HCT116 (cell line): Measurements from ENCODE around the gene COL8A2. TPM values are rescaled to one million over a fixed set of nuclear protein-coding genes. Genes with fewer than 3 reads are reported as not detected.

Source experiments
- ATAC-seq: fragments of 200-7000 bp; cut with Tn5 transposase; 2 replicates; pipeline ENCODE4 v1.9.1; 2020; ENCODE audit warnings: mild to moderate bottlenecking, moderate library complexity
- BruUV-seq: library from RNA; stranded (reverse); fragments of 400-500 nt; replicated peaks from 2 replicates; lab custom pipeline; 2021; lab: Mats Ljungman, UMichigan
- CTCF ChIA-PET: fragments of 300-600 bp; sonication (Branson Sonifier 250); formaldehyde crosslinking; loops from one replicate; lab custom pipeline; 2021; ENCODE audit warnings: antibody characterized with exemption; lab: Charles Lee
- POLR2A ChIA-PET: fragments of 300-600, 350-600 bp; sonication (Branson Sonifier 250); formaldehyde crosslinking; loops from one replicate; lab custom pipeline; 2021; ENCODE audit warnings: antibody characterized with exemption; lab: Charles Lee
- RAD21 ChIA-PET, 2 experiments: fragments of 300-600 bp; sonication (Branson Sonifier 250); formaldehyde crosslinking; loops; one replicate each; lab custom pipeline; 2023; ENCODE audit warnings: low total read pairs in 2 of 2; ENCODE audit not compliant: uncharacterized antibody in 2 of 2, unreplicated experiment in 2 of 2, low non-redundant PET in 1 of 2; lab: Charles Lee
- DNase-seq: peaks from one replicate; pipeline ENCODE4 v3.0.0-alpha.2; 2010; ENCODE audit warnings: low read depth, low spot score
- H2AFZ ChIP-seq: fragments of 200-600 bp; shearing (Covaris generic), sonication (generic); 2 replicates; pipeline ENCODE4 v1.6.1; 2017; ENCODE audit warnings: low read depth, mixed run types, mixed read lengths, antibody characterized with exemption, low read length; ENCODE audit not compliant: poor library complexity, severe bottlenecking
- H3K27ac ChIP-seq: 2 replicates; pipeline ENCODE4 v1.5.1; 2012; ENCODE audit warnings: low read depth, low read length
- H3K27me3 ChIP-seq: fragments of 200-600 bp; sonication (generic); 2 replicates; pipeline ENCODE4 v1.6.1; 2016; ENCODE audit warnings: mixed run types, low read length, mixed read lengths; ENCODE audit not compliant: insufficient read depth
- H3K36me3 ChIP-seq, 2 experiments: fragments of 200-500 bp in 1 of 2; fragments of 200-600 bp in 1 of 2; sonication (Bioruptor generic) in 1 of 2; sonication (generic) in 1 of 2; 2 replicates each; pipeline versions ENCODE4 v1.5.1 to v1.6.1; 2014 to 2016; ENCODE audit warnings: low read length in 2 of 2, inconsistent platforms in 1 of 2, mixed read lengths in 1 of 2, mixed run types in 1 of 2; ENCODE audit not compliant: insufficient read depth in 2 of 2, control insufficient read depth in 1 of 2
- H3K4me1 ChIP-seq, 2 experiments: fragments of 200-600 bp in 1 of 2; sonication (generic) in 1 of 2; 2 replicates each; pipeline versions ENCODE4 v1.5.1 to v1.6.1; 2012 to 2017; ENCODE audit warnings: low read length in 2 of 2, inconsistent platforms in 1 of 2, mild to moderate bottlenecking in 1 of 2, mixed read lengths in 1 of 2, mixed run types in 1 of 2, moderate library complexity in 1 of 2; ENCODE audit not compliant: insufficient read depth in 2 of 2, control insufficient read depth in 1 of 2
- H3K4me2 ChIP-seq: fragments of 200-600 bp; sonication (generic); 2 replicates; pipeline ENCODE4 v1.6.1; 2017; ENCODE audit warnings: mixed run types, low read length, mixed read lengths
- H3K4me3 ChIP-seq, 2 experiments: fragments of 200-600 bp in 1 of 2; sonication (generic) in 1 of 2; replicated peaks in 1 of 2; 2 replicates each; pipeline ENCODE4 v1.5.1; 2011 to 2016; ENCODE audit warnings: low read length in 2 of 2, control low read depth in 1 of 2, low read depth in 1 of 2, mild to moderate bottlenecking in 1 of 2, mixed read lengths in 1 of 2, mixed run types in 1 of 2
- H3K79me2 ChIP-seq: fragments of 200-600 bp; sonication (generic); 2 replicates; pipeline ENCODE4 v1.6.1; 2017; ENCODE audit warnings: mild to moderate bottlenecking, mixed run types, low read length, moderate library complexity, mixed read lengths; ENCODE audit not compliant: insufficient read depth
- H3K9ac ChIP-seq: fragments of 200-600 bp; sonication (generic); 2 replicates; pipeline ENCODE4 v1.6.1; 2016; ENCODE audit warnings: low read length, mixed read lengths
- H3K9me2 ChIP-seq: fragments of 200-600 bp; sonication (generic), shearing (Covaris generic); 2 replicates; pipeline ENCODE4 v1.6.1; 2017; ENCODE audit warnings: mixed run types, mild to moderate bottlenecking, moderate library complexity; ENCODE audit not compliant: insufficient read depth
- H3K9me3 ChIP-seq, 2 experiments: fragments of 200-500 bp in 1 of 2; fragments of 200-600 bp in 1 of 2; sonication (Bioruptor generic) in 1 of 2; sonication (generic) in 1 of 2; 2 replicates each; pipeline ENCODE4 v1.6.1; 2014 to 2017; ENCODE audit warnings: low read length in 2 of 2, mixed read lengths in 2 of 2, inconsistent platforms in 1 of 2, low read depth in 1 of 2, mild to moderate bottlenecking in 1 of 2, mixed run types in 1 of 2, moderate library complexity in 1 of 2; ENCODE audit not compliant: control insufficient read depth in 1 of 2, insufficient read depth in 1 of 2
- H4K20me1 ChIP-seq: fragments of 200-600 bp; sonication (generic), shearing (Covaris generic); 2 replicates; pipeline ENCODE4 v1.6.1; 2017; ENCODE audit warnings: mixed run types, mild to moderate bottlenecking, moderate library complexity; ENCODE audit not compliant: insufficient read depth
- EGR1 ChIP-seq: IDR thresholded peaks from 2 replicates; pipeline ENCODE4 v1.6.1; 2012; ENCODE audit warnings: low read depth
- EZH2 ChIP-seq: fragments of 200-600 bp; sonication (generic); IDR thresholded peaks from 2 replicates; pipeline ENCODE4 v1.6.1; 2017; ENCODE audit warnings: antibody characterized with exemption, mixed run types
- EZH2phosphoT487 ChIP-seq: fragments of 200-600 bp; IDR thresholded peaks from 2 replicates; pipeline ENCODE4 v1.6.1; 2018; ENCODE audit warnings: antibody characterized with exemption, borderline replicate concordance
- FOSL1 ChIP-seq: IDR thresholded peaks from 2 replicates; pipeline ENCODE4 v1.6.1; 2012; ENCODE audit warnings: low read depth
- JUND ChIP-seq: IDR thresholded peaks from 2 replicates; pipeline ENCODE4 v1.6.1; 2012
- POLR2A ChIP-seq: IDR thresholded peaks from 2 replicates; pipeline ENCODE4 v1.7.0; 2011; ENCODE audit warnings: borderline replicate concordance; ENCODE audit not compliant: insufficient read depth, insufficient read length; ENCODE audit errors: extremely low read depth
- POLR2AphosphoS5 ChIP-seq: IDR thresholded peaks from 2 replicates; pipeline ENCODE4 v1.6.1; 2011; ENCODE audit warnings: mild to moderate bottlenecking, low read depth, low read length, moderate library complexity
- RAD21 ChIP-seq: IDR thresholded peaks from 2 replicates; pipeline ENCODE4 v1.6.1; 2012; ENCODE audit warnings: low read depth, mild to moderate bottlenecking
- SIN3A ChIP-seq: IDR thresholded peaks from 2 replicates; pipeline ENCODE4 v1.6.1; 2012; ENCODE audit warnings: low read depth
- SRF ChIP-seq: IDR thresholded peaks from 2 replicates; pipeline ENCODE4 v1.6.1; 2012; ENCODE audit warnings: low read depth
- TCF7L2 ChIP-seq: IDR thresholded peaks from 2 replicates; pipeline ENCODE4 v1.7.0; 2011; ENCODE audit warnings: borderline replicate concordance, inconsistent platforms; ENCODE audit not compliant: insufficient read depth, insufficient read length; ENCODE audit errors: extremely low read depth
- ZFX ChIP-seq: fragments of 450-650 bp; IDR thresholded peaks from 2 replicates; pipeline ENCODE4 v1.6.1; 2017
- intact Hi-C: fragments of 100-400 bp; cut with micrococcal nuclease; formaldehyde crosslinking; loops from 2 replicates; pipeline ENCODE4 v1.10.0; 2022
- total RNA-seq: library from RNA; stranded (reverse); gene quantifications from one replicate; pipeline ENCODE4 v1.2.1, GENCODE V29; 2021; ENCODE audit not compliant: unreplicated experiment
- TF ChIP-seq, protein P1 (sequence below): IDR thresholded peaks from 2 replicates; pipeline ENCODE4 v1.6.1; 2011; ENCODE audit warnings: mild to moderate bottlenecking, low read length, moderate library complexity; ENCODE audit not compliant: insufficient replicate concordance; ENCODE audit errors: extremely low read depth
- TF ChIP-seq, protein P2 (sequence below): IDR thresholded peaks from 2 replicates; pipeline ENCODE4 v1.6.1; 2012

COL8A2 gene
- total RNA-seq, 1 experiment from 2014 or later, result 0.05 TPM

DNA sequence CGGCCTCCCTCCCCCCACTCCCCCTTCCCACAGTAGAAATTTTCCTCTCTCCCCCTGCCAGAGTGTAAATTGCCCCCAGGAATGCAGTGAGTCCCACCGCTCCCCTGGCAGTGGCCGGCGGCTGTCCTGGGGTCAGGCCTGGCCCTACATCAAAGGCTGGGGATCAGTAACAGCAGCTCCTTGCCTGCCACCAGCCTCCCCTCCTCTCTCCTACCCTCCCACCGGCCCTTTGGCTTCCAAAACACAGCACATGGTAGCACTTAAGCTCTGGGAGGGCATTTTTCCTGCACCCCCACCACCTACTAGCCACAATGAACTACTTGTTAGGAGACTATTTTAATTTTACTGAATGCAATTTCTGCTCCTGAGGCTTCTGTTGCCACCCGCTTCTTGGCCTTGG is 9.0 kb upstream of the COL8A2 start (continued):
- TF ChIP-seq POLR2AphosphoS5 (no peak), EGR1 (no peak), FOSL1 (no peak), POLR2A (no peak), ZFX (no peak), TCF7L2 (no peak), EZH2phosphoT487 (no peak), RAD21 (no peak), JUND (no peak), EZH2 (no peak)
- TF ChIP-seq, protein P1, sequence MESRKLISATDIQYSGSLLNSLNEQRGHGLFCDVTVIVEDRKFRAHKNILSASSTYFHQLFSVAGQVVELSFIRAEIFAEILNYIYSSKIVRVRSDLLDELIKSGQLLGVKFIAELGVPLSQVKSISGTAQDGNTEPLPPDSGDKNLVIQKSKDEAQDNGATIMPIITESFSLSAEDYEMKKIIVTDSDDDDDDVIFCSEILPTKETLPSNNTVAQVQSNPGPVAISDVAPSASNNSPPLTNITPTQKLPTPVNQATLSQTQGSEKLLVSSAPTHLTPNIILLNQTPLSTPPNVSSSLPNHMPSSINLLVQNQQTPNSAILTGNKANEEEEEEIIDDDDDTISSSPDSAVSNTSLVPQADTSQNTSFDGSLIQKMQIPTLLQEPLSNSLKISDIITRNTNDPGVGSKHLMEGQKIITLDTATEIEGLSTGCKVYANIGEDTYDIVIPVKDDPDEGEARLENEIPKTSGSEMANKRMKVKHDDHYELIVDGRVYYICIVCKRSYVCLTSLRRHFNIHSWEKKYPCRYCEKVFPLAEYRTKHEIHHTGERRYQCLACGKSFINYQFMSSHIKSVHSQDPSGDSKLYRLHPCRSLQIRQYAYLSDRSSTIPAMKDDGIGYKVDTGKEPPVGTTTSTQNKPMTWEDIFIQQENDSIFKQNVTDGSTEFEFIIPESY, result no peak
- TF ChIP-seq, protein P2, sequence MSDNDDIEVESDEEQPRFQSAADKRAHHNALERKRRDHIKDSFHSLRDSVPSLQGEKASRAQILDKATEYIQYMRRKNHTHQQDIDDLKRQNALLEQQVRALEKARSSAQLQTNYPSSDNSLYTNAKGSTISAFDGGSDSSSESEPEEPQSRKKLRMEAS, result no peak

DNA sequence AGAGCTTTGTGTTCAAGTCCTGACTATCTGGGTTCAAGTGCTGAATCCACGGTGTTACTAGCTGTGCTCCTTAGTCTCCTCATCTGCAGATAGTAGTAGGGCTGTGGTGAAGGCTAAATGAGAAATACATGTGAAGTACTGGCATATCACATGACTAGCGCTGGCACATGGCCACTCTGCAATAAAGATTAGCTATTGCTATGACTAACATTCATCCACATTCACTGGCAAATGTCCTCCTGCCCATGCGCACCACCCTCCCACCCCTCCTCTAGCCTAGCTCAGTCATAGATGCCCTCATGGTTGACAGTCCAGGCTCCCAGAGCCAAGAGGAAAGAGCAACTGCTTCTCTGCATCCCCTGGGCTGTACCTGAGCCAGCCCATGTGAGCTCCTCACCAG is 8.5 kb upstream of the COL8A2 start:
- no peaks in the 10 kb centered on the region for H3K79me2 ChIP-seq
- no TSS peak for BruUV-seq
- no peaks in the 10 kb centered on the region for H3K27me3 ChIP-seq
- H3K9ac ChIP-seq, result no peak overlapping the region
- no peaks in the 10 kb centered on the region for H4K20me1 ChIP-seq
- TF ChIP-seq, protein P2, result no peak
- no peak for TF ChIP-seq SIN3A
- no peak for TF ChIP-seq JUND
- no peak for TF ChIP-seq SRF
- ChIA-PET CTCF (interaction anchor here (0.7 to 4.3 kb wide), 6 partner anchors 16 to 167 kb away, joined by 3 to 31 read pairs (median 5); partner anchors contain the start of gene TRAPPC3), RAD21 (no interaction called here), POLR2A (interaction anchor here (0.7 to 2.3 kb wide), 2 partner anchors 16 to 173 kb away, joined by 3 to 11 read pairs; partner anchors contain the start of genes SH3D21 and TRAPPC3)
- intact Hi-C loops, result no loop called here
- peaks cover 0 to 18% of the 10 kb centered on the region in 2 experiments; a peak in 2 of 4 replicates for H3K4me1 ChIP-seq
- no peaks in the 10 kb centered on the region for H3K9me3 ChIP-seq
- ATAC-seq, result peak; percentile 10; the same call in 1 of the 2 replicates
- H3K4me2 ChIP-seq, result peak overlapping the region; percentile 5; the same call in 1 of the 2 replicates
- H3K36me3 ChIP-seq, result peaks cover 2 to 13% of the 10 kb centered on the region in 2 experiments; a peak in 1 of 4 replicates
- no peak overlapping the region for H2AFZ ChIP-seq
- H3K4me3 ChIP-seq, result no peak overlapping the region
- no peak overlapping the region for H3K27ac ChIP-seq
- DNase-seq, result no peak
- H3K9me2 ChIP-seq, result no peaks in the 10 kb centered on the region
